Measurements from ENCODE around the gene TBC1D5.
"Not testable (repeated sequence)": the region's sequence is repeated elsewhere in the genome, so short reads cannot be mapped to it uniquely, and the experiment has no call there.

Gene TBC1D5

GRCh38 chr3:17153209-17153608 is 589.2 kb downstream of the TBC1D5 start:
- no peak for DNase-seq

DNA sequence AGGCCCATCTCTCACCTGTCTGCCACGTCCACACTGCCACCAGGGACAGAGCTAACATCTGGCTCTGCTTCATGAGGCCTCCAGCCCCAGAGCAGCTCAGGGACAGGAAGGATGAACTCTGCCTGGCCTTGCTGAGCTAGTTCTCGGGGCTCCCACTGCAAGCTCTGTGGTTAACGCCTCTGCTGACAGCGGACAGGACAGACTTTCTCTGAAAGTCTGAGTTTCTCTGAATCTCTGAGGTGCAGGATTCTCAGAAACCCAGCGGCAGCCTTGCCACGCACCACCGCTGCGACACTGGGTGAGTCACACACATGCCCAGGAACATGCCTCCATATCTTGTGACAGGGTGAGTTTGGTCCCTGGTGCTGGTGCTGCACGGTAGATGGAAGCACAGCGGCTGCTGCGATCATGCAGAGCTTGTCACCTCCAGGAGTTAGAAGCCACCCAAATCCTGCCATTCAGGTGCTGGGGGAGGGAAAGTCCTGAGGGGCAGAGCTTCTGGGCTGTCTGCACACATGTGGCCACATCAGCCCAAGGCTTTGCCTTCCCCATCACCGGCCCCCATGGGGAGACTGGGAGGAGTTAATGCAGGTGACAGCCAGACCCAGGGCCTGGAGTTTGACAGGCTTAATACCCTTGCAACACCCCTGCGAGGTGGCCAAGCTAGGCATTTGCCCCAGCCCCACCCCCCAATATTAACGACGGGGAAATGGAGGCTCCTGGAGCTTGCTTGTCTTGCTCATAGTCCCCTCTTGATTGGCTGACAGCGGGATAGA is 590.6 kb downstream of the TBC1D5 start:
- DNase-seq = no peak

GRCh38 chr3:17149076-17149475 is 593.4 kb downstream of the TBC1D5 start:
- no peak for DNase-seq

DNA sequence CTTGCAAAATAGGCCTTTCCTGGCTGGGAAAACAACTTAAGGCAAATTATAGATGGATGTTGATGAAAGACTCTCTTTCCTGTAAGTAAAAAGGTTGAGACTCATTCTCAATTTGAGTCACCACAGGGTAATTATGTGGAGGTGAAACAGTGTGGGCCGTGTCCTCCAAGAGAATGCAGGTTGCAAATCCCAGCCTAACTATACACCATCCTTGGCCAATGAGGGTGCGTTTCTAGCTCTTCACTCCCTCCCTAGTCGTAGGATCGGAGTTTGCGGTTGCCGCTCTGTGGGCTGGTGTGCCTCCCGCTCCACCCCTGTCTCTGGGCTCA is 597.8 kb downstream of the TBC1D5 start:
- DNase-seq = no peak

GRCh38 chr3:17143893-17144664 is 598.4 kb downstream of the TBC1D5 start:
- DNase-seq = no peak

DNA sequence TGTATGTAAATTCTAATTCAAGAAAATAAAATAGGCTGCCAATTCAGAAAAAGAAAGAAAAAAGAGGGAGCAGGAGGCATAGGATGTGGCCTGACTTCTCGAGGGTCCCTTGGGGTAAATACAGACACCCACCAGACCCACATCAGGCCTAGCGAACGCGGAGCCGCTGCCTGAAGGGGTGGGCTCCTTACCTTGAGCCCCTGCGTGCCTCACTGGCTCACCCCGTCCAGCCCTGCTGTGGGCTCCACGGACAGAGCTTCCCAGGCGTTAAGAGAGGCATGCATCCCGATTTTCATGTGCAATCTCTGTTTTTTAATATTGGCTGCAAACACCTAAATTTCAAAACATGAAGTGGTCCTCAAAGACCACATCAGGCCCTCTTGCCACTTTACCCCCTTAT is 599.9 kb downstream of the TBC1D5 start:
- no peak for DNase-seq

DNA sequence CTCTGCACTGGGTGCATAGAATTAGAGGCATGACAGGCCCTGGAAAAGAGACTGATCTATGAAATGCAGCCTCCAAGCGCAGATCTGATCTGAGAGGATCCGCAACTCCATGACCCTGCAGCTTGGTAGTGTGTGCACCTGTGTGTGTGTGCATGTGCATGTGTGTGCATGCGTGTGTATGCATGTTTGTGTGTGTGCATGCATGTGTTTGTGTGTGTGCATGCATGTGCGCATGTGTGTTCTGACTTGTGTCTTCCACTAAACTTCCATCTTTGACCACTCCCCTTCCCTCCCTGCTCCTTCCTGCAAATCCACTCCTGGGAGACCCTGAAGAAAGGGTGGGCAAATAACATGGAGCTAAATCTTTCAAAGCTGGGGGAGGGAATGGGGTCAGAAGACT is 600.7 kb downstream of the TBC1D5 start:
- no peak for DNase-seq

- no peak for DNase-seq
Measured at GRCh38 chr3:17140670-17141505, 601.5 kb downstream of the TBC1D5 start.

GRCh38 chr3:17138246-17139039 is 604.0 kb downstream of the TBC1D5 start:
- no peak for DNase-seq

GRCh38 chr3:17137321-17137826 is 605.1 kb downstream of the TBC1D5 start:
- no peak for DNase-seq

GRCh38 chr3:17136136-17136721 is 606.2 kb downstream of the TBC1D5 start:
- no peak for DNase-seq

- DNase-seq = no peak
Measured at GRCh38 chr3:17135696-17136095, 606.7 kb downstream of the TBC1D5 start.

- DNase-seq = no peak
Measured at GRCh38 chr3:17133632-17134545, 608.5 kb downstream of the TBC1D5 start.

- no peak for DNase-seq
Measured at GRCh38 chr3:17132286-17133115, 609.9 kb downstream of the TBC1D5 start.

DNA sequence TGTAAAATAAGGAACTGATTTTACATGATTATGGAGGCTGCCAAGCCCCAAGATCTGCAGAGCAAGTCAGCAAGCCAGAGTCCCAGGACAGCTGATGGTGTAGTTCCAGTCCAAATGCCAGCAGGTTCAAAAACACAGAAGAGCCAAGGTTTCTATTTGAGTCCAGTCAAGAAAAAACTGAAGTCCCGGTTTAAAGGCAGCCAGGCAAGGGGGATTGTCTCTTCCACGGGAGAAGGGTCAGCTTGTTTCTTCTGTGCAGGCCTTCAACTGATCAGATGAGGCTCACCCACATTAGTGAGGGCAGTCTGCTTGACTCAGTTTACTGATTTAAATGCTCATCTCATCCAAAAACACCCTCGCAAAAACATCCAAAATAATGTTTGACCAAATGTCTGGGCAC is 611.5 kb downstream of the TBC1D5 start:
- DNase-seq = no peak

DNA sequence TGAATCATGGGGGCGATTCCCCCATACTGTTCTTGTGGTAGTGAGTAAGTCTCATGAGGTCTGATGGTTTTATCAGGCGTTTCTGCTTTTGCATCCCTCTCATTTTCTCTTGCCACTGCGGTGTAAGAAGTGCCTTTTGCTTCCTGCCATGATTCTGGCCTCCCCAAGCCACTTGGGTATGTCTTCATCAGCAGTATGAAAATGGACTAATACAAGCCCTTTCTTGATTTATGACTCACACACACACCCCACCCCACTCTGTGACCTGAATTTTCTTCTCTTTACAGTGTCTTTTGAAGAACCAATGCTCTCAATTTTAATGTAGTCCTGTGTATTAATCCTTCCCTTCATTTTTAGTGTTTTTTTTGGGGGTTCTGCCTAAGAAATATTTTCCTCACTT is 612.9 kb downstream of the TBC1D5 start:
- DNase-seq = no peak

DNA sequence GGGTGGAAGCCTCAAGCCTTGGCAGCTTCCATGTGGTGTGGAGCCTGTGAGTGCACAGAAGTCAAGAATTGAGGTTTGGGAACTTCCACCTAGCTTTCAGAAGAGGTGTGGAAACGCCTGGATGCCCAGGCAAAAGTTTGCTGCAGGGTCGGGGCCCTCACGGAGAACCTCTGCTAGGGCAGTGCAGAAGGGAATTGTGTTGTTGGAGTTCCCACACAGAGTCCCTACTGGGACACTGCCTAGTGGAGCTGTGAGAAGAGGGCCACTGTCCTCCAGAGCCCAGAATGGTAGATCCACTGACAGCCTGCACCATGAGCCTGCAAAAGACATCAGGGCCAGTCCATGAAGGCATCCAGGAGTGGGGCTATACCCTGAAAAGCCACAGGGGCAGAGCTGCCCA is 613.8 kb downstream of the TBC1D5 start:
- not testable (repeated sequence) for DNase-seq

GRCh38 chr3:17125738-17126442 is 616.5 kb downstream of the TBC1D5 start:
- no peak for DNase-seq

DNA sequence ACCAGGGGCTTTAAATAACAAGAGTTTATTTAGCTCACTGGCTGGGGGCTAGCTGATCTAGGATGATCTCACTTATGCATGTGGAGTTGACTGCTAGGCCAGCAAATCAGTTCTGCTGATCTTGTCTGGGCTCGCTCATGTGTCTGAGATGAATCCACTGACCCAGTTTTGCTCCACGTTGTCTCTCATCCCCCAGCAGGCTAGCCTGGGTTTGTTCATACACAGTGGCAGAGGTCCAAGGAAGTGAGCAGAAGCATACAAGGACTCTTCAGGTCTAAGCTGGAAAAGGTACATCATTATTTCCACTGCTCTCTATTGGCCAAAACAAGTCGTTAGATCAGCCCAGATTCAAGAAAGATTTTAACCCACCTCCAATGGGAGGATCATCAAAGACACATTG is 619.7 kb downstream of the TBC1D5 start:
- no peak for DNase-seq
